NCI-H774 (cell line): ENCODE results near the gene TLR1.

Source experiments
- DNase-seq: peaks from one replicate; lab custom pipeline; 2025; lab: John Stamatoyannopoulos, UW

TLR1 gene, protein sequence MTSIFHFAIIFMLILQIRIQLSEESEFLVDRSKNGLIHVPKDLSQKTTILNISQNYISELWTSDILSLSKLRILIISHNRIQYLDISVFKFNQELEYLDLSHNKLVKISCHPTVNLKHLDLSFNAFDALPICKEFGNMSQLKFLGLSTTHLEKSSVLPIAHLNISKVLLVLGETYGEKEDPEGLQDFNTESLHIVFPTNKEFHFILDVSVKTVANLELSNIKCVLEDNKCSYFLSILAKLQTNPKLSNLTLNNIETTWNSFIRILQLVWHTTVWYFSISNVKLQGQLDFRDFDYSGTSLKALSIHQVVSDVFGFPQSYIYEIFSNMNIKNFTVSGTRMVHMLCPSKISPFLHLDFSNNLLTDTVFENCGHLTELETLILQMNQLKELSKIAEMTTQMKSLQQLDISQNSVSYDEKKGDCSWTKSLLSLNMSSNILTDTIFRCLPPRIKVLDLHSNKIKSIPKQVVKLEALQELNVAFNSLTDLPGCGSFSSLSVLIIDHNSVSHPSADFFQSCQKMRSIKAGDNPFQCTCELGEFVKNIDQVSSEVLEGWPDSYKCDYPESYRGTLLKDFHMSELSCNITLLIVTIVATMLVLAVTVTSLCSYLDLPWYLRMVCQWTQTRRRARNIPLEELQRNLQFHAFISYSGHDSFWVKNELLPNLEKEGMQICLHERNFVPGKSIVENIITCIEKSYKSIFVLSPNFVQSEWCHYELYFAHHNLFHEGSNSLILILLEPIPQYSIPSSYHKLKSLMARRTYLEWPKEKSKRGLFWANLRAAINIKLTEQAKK

DNA sequence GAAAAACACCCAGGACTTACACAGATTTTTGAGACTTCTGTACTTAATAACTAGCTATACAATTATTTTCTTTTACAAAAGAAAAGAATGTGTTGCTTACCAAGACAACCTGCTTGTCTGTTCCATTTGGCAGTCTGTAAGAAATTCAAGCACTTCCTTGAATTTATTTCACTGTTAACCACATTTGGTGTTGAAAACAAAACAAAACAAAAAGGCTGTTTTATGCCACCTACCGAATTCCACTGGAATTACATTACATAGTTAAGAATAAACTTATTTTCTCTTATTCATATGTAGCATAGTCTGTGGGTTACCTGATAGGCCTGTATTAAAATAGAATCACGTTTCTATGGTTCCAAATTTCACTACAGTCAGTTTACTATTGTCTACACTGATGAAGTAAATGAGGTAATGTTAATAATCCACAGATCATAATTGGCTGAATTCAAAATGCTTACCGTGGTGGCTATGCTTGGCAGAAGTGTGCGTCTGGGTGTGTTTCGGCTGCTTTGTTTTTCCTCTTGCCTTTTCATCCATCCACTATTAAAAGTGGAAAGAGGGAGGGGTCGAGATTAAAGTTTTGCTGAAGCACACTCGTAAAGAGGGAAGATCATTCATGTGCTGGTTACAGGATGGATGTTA lies at the start of gene TLR1:
TSS of gene TLR1 (minus strand) at position 138 of the 642 bp plus-strand sequence. CDS start 5,960 bp downstream, outside the sequence.
- DNase-seq, result peak; percentile 46

GRCh38 chr4:38846015-38846414 lies 41.4 kb upstream of the TLR1 start:
- DNase-seq, result no peak

GRCh38 chr4:38842994-38843393 lies 38.4 kb upstream of the TLR1 start:
- DNase-seq, result peak; percentile 90

GRCh38 chr4:38837849-38838248 lies 33.3 kb upstream of the TLR1 start:
- no peak for DNase-seq

DNA sequence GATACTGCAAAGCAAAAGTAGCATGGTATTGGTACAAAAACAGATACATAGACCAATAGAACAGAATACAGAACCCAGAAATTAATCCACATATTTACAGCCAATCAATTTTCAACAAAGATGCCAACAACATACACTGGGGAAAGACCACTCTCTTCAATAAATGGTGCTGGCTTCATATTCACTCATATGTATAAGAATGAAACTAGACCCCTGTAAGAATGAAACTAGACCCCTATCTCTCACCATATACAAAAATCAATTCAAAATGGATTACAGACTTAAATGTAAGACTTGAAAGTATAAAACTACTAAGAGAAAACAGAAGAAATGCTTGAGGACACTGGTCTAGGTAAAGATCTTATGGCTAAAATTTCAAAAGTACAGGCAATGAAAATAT lies 32.7 kb upstream of the TLR1 start:
- DNase-seq, result no peak

- no peak for DNase-seq
These were observed 30.0 kb upstream of the TLR1 start for GRCh38 chr4:38834570-38834969.

DNA sequence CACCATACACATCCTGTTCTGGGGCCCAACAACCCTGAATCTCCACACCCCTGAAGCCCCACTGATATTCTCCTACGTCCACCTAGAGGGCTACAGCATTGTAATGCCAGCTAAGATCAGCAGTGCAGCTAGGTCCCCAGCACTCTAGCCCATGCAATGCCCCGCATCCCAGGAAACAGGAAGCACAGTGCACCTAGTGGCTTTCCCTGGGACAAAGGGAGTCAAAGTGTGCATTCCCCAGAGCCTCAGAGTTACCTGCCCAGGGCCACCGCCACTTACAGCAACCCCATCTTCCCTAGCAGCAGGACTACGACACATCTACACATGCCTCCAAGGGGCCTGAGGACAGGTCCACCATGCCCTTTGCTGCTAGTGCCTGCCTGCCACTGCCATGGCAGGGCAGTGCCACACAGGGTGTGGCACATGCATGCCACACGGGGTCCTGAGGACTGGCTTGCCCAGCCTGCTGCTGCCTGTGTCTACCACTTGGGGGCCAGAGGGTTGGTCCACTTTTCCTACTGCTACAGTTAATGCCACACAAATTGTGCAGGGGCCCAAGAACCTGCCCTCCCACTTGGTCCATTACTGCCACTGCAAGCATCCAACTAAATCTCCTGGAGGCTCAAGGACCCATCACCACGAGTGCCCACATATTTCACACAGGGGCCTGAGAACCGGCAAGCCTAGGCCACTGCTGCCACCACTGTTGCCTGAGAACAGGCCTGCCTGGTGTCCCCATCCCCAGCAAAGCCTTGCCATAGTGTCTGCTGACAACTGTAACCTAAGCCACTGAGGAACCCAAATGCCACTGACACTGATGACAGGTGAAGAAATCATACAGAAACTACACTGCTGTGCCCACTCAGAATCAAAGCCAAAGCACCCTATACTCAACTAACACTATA lies 28.3 kb upstream of the TLR1 start:
- DNase-seq, result no peak

DNA sequence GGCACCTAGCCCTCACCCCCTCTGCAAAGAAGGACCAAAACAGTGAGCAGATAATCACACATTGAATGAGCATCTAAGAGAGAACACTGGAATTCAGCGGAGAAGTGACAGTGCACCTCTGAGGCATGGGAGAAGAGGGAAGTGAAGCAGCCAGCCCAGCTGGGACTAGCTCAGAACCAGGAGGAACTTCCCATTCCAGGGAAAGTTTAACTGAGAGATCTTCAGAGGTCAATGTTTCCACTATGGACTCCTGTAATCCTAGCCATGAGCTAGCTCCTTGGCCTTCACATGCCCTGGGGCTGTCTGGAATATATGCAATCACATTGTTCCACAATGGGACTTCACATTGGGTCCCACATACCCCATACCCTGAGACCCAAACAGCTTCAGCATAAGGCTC lies 27.6 kb upstream of the TLR1 start:
- no peak for DNase-seq

DNA sequence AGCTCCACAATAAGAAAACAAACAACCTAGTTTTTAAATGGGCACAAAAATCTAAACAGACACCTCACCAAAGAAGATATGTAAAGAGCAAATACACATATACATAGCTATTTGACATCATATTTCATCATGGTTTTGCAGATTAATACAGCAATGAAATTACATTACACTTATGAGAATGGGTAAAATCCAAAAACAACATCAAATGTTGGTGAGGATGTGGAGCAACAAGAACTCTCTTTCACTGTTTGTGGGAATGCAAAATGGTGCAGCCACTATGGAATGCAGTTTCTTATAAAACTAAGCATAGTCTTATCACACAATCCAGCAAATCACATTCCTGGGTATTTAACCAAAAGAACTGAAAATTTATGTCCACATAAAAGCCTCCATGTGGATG lies 27.1 kb upstream of the TLR1 start:
- no peak for DNase-seq

DNA sequence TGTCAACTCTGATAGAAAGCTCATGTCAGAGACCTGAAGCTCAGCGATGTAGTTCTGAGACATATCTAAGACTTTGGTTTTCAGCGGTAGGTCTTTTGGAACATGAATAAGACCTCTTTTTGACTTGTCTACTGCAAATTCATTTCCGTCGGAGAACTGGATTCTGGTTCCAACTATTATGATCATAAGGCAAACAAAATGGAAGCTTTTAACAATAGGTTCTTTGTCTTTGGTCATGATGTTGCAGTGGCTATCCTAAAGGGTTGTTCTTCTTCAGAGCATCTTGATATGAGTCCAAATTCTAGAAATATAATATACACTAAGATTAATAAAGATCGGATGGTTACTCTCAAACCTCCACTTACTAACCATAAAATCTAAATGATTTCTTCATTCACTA lies 24.6 kb upstream of the TLR1 start:
- no peak for DNase-seq

- no peak for DNase-seq
These were observed 19.2 kb upstream of the TLR1 start for GRCh38 chr4:38823766-38824165.

DNA sequence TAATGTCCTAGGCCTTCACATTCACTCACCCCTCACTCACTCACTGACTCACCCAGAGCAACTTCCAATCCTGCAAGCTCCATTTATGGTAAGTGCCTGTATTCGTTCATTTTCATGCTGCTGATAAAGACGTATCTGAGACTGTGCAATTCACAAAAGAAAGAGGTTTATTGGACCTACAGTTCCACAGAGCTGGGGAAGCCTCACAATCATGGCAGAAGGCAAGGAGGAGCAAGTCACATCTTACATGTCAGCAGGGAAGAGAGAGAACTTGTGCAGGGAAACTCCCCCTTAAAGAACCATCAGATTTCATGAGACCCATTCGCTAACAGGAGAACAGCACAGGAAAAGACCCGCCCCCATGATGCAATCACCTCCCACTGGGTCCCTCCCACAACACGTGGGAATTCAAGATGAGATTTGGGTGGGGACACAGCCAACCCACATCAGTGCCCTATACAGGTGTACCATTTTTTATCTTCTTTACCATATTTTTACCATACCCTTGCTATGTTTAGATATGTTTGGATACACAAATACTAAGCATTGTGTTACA lies 18.2 kb upstream of the TLR1 start:
- DNase-seq, result no peak

DNA sequence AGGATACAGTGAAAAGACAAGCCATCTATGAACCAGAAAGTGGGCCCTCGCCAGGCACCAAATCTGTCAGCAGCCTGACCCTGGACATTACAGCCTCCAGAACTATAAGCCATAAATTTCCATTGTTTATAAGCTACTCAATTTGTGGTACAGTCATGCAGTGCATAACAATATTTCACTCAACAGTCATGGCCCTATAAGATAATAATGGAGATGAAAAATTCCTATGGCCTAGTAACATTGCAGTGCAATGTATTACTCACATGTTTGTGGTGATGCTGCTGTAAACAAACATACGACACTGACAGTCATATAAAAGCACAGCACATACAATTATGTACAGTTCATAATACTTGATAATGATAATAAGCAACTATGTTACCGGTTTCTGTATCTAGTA lies 17.1 kb upstream of the TLR1 start:
- no peak for DNase-seq

GRCh38 chr4:38820329-38821061 lies 15.9 kb upstream of the TLR1 start:
- no peak for DNase-seq

DNA sequence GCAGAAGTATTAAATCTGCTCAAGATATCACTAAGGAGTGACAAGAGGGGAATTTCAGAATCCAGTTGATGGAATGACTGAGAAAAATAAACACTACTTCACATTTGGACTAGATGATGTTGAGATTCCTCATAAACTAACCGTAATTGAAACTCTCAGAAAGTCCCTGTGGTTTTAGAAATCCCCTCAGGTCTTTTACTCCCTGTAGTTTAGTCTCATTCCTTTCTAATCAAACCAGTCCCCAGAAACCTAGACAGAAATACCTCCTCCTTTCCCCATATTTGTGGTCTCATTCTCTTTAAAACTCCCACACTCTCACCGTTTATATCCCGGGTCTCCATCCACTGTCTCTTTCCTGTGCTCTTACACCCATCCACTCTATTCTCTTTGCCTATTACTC lies 15.0 kb upstream of the TLR1 start:
- DNase-seq, result no peak

DNA sequence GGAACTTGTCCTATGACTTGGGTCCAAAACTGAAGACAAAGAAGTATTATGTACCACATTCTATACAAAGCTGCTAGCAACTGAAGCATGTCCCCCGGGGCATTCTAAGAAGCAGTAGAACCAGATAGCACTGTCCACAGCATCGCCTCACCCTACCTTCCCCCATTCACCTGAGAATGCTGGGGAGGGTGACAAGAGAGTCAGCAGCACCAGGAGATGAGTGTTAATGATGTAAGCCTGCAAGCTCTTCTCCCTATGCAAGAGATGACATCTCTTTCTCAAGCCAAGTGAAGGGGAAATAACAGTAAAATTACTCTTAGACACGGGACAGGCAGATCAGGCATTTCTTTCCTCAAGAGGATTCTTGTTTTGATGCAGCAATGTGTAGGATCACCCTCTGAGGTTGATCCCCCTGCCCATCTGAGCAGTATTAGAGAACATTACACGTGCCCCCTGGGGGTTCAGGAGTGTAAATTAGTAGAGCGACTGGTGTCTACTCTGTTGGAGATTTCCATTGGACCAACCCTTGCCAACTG lies 13.9 kb upstream of the TLR1 start:
- DNase-seq, result no peak

GRCh38 chr4:38815885-38816782 lies 11.5 kb upstream of the TLR1 start:
- DNase-seq, result no peak

DNA sequence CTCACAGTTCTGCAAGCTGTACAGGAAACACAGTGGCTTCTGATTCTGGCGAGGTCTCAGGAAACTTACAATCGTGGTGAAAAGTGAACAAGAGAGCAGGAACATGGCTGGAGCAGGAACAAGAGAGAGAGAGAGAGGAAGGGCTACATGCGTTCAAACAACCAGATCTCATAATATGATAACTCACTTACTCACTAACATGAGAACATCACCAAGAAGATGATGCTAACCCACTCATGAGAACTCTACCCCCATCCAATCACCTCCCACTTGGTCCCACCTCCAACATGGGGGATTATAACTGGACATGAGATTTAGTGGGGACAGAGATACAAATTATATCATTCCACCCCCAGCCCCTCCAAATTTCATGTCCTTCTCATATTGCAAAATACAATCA lies 9.8 kb upstream of the TLR1 start:
- no peak for DNase-seq

- no peak for DNase-seq
These were observed 6.7 kb upstream of the TLR1 start for GRCh38 chr4:38811297-38811696.
